Measurements from ENCODE around the gene STRA8.

The STRA8 gene

GRCh38 chr7:135233570-135233969 lies at the start of gene STRA8:
Gene STRA8 (plus strand): TSS chr7:135233838. CDS start chr7:135240525, 6,687 bp downstream.
- DNase-seq = no peak

- DNase-seq = no peak
These were observed 49.3 kb upstream of the STRA8 start for GRCh38 chr7:135184254-135184841.

GRCh38 chr7:135185471-135186260 lies 48.0 kb upstream of the STRA8 start:
- no peak for DNase-seq

- DNase-seq = no peak
These were observed 47.4 kb upstream of the STRA8 start for GRCh38 chr7:135186261-135186540.

- DNase-seq = no peak
These were observed 46.8 kb upstream of the STRA8 start for GRCh38 chr7:135186841-135187253.

- DNase-seq = no peak
These were observed 45.2 kb upstream of the STRA8 start for GRCh38 chr7:135188298-135188984.

- no peak for DNase-seq
These were observed 44.4 kb upstream of the STRA8 start for GRCh38 chr7:135189221-135189662.

GRCh38 chr7:135189961-135190360 lies 43.7 kb upstream of the STRA8 start:
- no peak for DNase-seq

- DNase-seq = no peak
These were observed 42.9 kb upstream of the STRA8 start for GRCh38 chr7:135190703-135191102.

GRCh38 chr7:135192914-135193536 lies 40.6 kb upstream of the STRA8 start:
- DNase-seq = no peak

- DNase-seq = no peak
These were observed 40.0 kb upstream of the STRA8 start for GRCh38 chr7:135193615-135194081.

GRCh38 chr7:135194494-135195095 lies 39.0 kb upstream of the STRA8 start:
- DNase-seq = no peak

GRCh38 chr7:135195156-135195555 lies 38.5 kb upstream of the STRA8 start:
- DNase-seq = no peak

GRCh38 chr7:135195968-135196629 lies 37.5 kb upstream of the STRA8 start:
- DNase-seq = no peak

- no peak for DNase-seq
These were observed 36.3 kb upstream of the STRA8 start for GRCh38 chr7:135197343-135197742.

- no peak for DNase-seq
These were observed 35.6 kb upstream of the STRA8 start for GRCh38 chr7:135197906-135198655.

GRCh38 chr7:135199439-135199838 lies 34.2 kb upstream of the STRA8 start:
- DNase-seq = no peak

GRCh38 chr7:135200821-135201331 lies 32.8 kb upstream of the STRA8 start:
- no peak for DNase-seq

GRCh38 chr7:135201350-135201749 lies 32.3 kb upstream of the STRA8 start:
- DNase-seq = no peak

- no peak for DNase-seq
These were observed 29.3 kb upstream of the STRA8 start for GRCh38 chr7:135204341-135204749.

GRCh38 chr7:135204876-135205275 lies 28.8 kb upstream of the STRA8 start:
- DNase-seq = no peak

- no peak for DNase-seq
These were observed 27.8 kb upstream of the STRA8 start for GRCh38 chr7:135205850-135206249.

All from AML-193 (cell line).